ENCODE measurements around the gene SVOP.

SVOP gene

DNA sequence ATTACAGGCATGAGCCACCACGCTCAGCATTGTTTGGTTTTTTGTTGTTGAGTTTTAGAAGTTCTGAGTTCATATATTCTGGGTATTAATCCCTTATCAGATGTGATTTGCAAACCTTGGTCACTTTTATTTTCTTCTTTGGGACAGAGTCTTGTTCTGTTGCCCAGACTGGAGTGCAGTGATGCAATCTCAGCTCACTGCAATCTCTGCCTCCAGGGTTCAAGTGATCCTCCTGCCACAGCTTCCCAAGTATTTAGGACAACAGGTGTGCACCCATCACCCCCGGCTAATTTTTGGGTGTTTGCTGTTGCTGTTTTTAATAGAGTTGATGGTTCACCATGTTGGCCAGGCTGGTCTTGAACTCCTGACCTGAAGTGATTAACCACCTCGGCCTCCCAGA lies 43.3 kb upstream of the SVOP start:
- no peak overlapping the region for H3K4me2 ChIP-seq (ENCODE audit: low read length)
- DNase-seq = no peak
- no peaks in the 10 kb centered on the region for H3K79me2 ChIP-seq (ENCODE audit: control insufficient read depth, insufficient read depth, low read length, poor library complexity)
- no peak overlapping the region for H4K12ac ChIP-seq (ENCODE audit: low read depth, low read length)
- no peak overlapping the region for H2BK5ac ChIP-seq (ENCODE audit: low read depth, low read length, poor library complexity)
- H2AK5ac ChIP-seq (ENCODE audit: low read length) = no peak overlapping the region
- H3K4me1 ChIP-seq (ENCODE audit: control insufficient read depth in 1 of 2, insufficient read depth in 2 of 2, low read length in 2 of 2) = no peaks in the 10 kb centered on the region
- no peak overlapping the region for H3K18ac ChIP-seq (ENCODE audit: low read length)
- no peak overlapping the region for H4K8ac ChIP-seq (ENCODE audit: low read depth, low read length)
- H3K27ac ChIP-seq (ENCODE audit: low read depth, low read length) = no peak overlapping the region
- no peaks in the 10 kb centered on the region for H3K27me3 ChIP-seq (ENCODE audit: insufficient read depth, low read length)
- no peaks in the 10 kb centered on the region for H3K79me1 ChIP-seq (ENCODE audit: low read length)
- no peak overlapping the region for H3K14ac ChIP-seq (ENCODE audit: low read length)
- peaks cover 1% of the 10 kb centered on the region for H3K9me3 ChIP-seq (ENCODE audit: insufficient read depth, low read depth, low read length)
- no peak overlapping the region for H2AFZ ChIP-seq (ENCODE audit: insufficient read depth, low read length, poor library complexity)
- no peak overlapping the region for H3K9ac ChIP-seq (ENCODE audit: low read length)
- peaks cover 8 to 15% of the 10 kb centered on the region in 2 experiments for H3K36me3 ChIP-seq (ENCODE audit: control insufficient read depth in 1 of 2, insufficient read depth in 2 of 2, low read length in 2 of 2)
- H3K4me3 ChIP-seq (ENCODE audit: low read depth, low read length) = no peak overlapping the region
- H2BK120ac ChIP-seq (ENCODE audit: insufficient read depth, low read length, poor library complexity) = no peak overlapping the region
- no peak overlapping the region for H2BK12ac ChIP-seq (ENCODE audit: low read length)
- no peak overlapping the region for H4K91ac ChIP-seq (ENCODE audit: low read depth, low read length)
- H3K4ac ChIP-seq (ENCODE audit: low read depth, low read length) = no peak overlapping the region
- H3K23ac ChIP-seq (ENCODE audit: low read length) = no peak overlapping the region
- no CpG with 5 or more reads among the region's 3 CpGs for WGBS (ENCODE audit: extremely low coverage, insufficient coverage, insufficient read length)

DNA sequence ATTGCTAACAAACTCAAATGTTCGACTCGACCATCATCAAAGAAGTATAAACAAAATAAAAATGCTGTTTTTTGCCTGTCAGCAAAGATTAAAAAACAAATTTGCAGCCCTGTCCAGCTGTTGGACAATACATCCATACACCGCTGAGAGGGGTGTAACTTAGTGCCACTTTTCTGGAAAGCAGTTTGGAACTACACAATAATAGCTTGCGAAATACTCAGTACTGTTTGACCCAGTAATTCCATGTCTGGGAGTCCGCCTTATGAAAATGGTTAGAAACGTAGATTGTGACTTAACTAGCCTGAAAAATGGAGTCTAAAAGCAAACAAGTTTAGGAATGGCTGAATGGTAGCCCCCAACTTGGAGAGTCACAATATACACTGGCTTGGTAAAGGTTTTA lies 37.9 kb upstream of the SVOP start:
- Histone ChIP-seq H3K79me2 (ENCODE audit: control insufficient read depth, insufficient read depth, low read length, poor library complexity) (no peaks in the 10 kb centered on the region), H2BK12ac (ENCODE audit: low read length) (no peak overlapping the region), H3K4me2 (ENCODE audit: low read length) (no peak overlapping the region), H3K27ac (ENCODE audit: low read depth, low read length) (no peak overlapping the region), H2BK120ac (ENCODE audit: insufficient read depth, low read length, poor library complexity) (no peak overlapping the region), H4K91ac (ENCODE audit: low read depth, low read length) (no peak overlapping the region), H4K12ac (ENCODE audit: low read depth, low read length) (no peak overlapping the region), H3K79me1 (ENCODE audit: low read length) (no peaks in the 10 kb centered on the region), H2AK5ac (ENCODE audit: low read length) (no peak overlapping the region), H3K14ac (ENCODE audit: low read length) (no peak overlapping the region), H3K27me3 (ENCODE audit: insufficient read depth, low read length) (no peaks in the 10 kb centered on the region), H2AFZ (ENCODE audit: insufficient read depth, low read length, poor library complexity) (no peak overlapping the region), H3K23ac (ENCODE audit: low read length) (no peak overlapping the region), H3K9ac (ENCODE audit: low read length) (no peak overlapping the region), H2BK5ac (ENCODE audit: low read depth, low read length, poor library complexity) (no peak overlapping the region), H4K8ac (ENCODE audit: low read depth, low read length) (no peak overlapping the region), H3K18ac (ENCODE audit: low read length) (no peak overlapping the region), H3K4ac (ENCODE audit: low read depth, low read length) (no peak overlapping the region), H3K4me3 (ENCODE audit: low read depth, low read length) (no peak overlapping the region), H3K9me3 (ENCODE audit: insufficient read depth, low read depth, low read length) (no peaks in the 10 kb centered on the region), H3K36me3 (ENCODE audit: control insufficient read depth in 1 of 2, insufficient read depth in 2 of 2, low read length in 2 of 2) (peaks cover 4 to 5% of the 10 kb centered on the region in 2 experiments), H3K4me1 (ENCODE audit: control insufficient read depth in 1 of 2, insufficient read depth in 2 of 2, low read length in 2 of 2) (no peaks in the 10 kb centered on the region)
- WGBS (ENCODE audit: extremely low coverage, insufficient coverage, insufficient read length) = no CpG with 5 or more reads among the region's 6 CpGs
- DNase-seq = no peak

DNA sequence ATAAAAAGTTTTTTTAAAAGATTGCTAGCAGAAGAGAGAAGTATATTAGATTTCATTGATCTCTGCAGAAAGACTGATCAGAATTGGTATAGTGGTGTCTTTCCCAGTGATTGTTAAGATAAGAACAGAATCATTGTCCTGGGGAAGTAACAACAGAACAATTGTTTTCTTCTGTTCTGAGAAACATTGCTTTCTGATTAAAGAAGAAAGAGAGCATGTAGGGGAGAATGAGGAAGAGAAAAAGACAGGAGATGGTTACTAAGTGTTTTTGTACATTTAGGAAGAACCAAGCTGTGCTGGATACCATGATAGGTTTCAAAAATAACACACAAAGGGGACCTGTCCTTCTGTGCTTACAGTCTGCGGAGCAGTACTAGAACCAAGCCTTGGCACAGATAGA lies 36.5 kb upstream of the SVOP start:
- Histone ChIP-seq H4K8ac (ENCODE audit: low read depth, low read length) (no peak overlapping the region), H2AFZ (ENCODE audit: insufficient read depth, low read length, poor library complexity) (no peak overlapping the region), H3K27ac (ENCODE audit: low read depth, low read length) (no peak overlapping the region), H3K79me1 (ENCODE audit: low read length) (peaks cover 5% of the 10 kb centered on the region), H3K9ac (ENCODE audit: low read length) (no peak overlapping the region), H3K18ac (ENCODE audit: low read length) (no peak overlapping the region), H3K4ac (ENCODE audit: low read depth, low read length) (no peak overlapping the region), H3K79me2 (ENCODE audit: control insufficient read depth, insufficient read depth, low read length, poor library complexity) (peaks cover 5% of the 10 kb centered on the region), H3K14ac (ENCODE audit: low read length) (no peak overlapping the region), H3K36me3 (ENCODE audit: control insufficient read depth in 1 of 2, insufficient read depth in 2 of 2, low read length in 2 of 2) (peaks cover 4 to 5% of the 10 kb centered on the region in 2 experiments), H3K4me1 (ENCODE audit: control insufficient read depth in 1 of 2, insufficient read depth in 2 of 2, low read length in 2 of 2) (peaks cover 6% of the 10 kb centered on the region in 2 experiments), H3K4me2 (ENCODE audit: low read length) (no peak overlapping the region), H2BK12ac (ENCODE audit: low read length) (no peak overlapping the region), H4K91ac (ENCODE audit: low read depth, low read length) (no peak overlapping the region), H3K4me3 (ENCODE audit: low read depth, low read length) (no peak overlapping the region), H3K23ac (ENCODE audit: low read length) (no peak overlapping the region), H2AK5ac (ENCODE audit: low read length) (no peak overlapping the region), H2BK5ac (ENCODE audit: low read depth, low read length, poor library complexity) (no peak overlapping the region), H3K9me3 (ENCODE audit: insufficient read depth, low read depth, low read length) (no peaks in the 10 kb centered on the region), H2BK120ac (ENCODE audit: insufficient read depth, low read length, poor library complexity) (no peak overlapping the region), H3K27me3 (ENCODE audit: insufficient read depth, low read length) (no peaks in the 10 kb centered on the region), H4K12ac (ENCODE audit: low read depth, low read length) (no peak overlapping the region)
- no peak for DNase-seq
- WGBS (ENCODE audit: extremely low coverage, insufficient coverage, insufficient read length) = no CpG with 5 or more reads among the region's 1 CpG

GRCh38 chr12:109056891-109057290 lies 36.0 kb upstream of the SVOP start:
- no peak for DNase-seq
- H3K23ac ChIP-seq (ENCODE audit: low read length) = no peak overlapping the region
- H2AFZ ChIP-seq (ENCODE audit: insufficient read depth, low read length, poor library complexity) = no peak overlapping the region
- H2BK120ac ChIP-seq (ENCODE audit: insufficient read depth, low read length, poor library complexity) = no peak overlapping the region
- no peak overlapping the region for H3K14ac ChIP-seq (ENCODE audit: low read length)
- H3K79me2 ChIP-seq (ENCODE audit: control insufficient read depth, insufficient read depth, low read length, poor library complexity) = peaks cover 5% of the 10 kb centered on the region
- H3K4me2 ChIP-seq (ENCODE audit: low read length) = no peak overlapping the region
- H3K4ac ChIP-seq (ENCODE audit: low read depth, low read length) = no peak overlapping the region
- H3K9ac ChIP-seq (ENCODE audit: low read length) = no peak overlapping the region
- H3K27ac ChIP-seq (ENCODE audit: low read depth, low read length) = no peak overlapping the region
- no peak overlapping the region for H2AK5ac ChIP-seq (ENCODE audit: low read length)
- H4K12ac ChIP-seq (ENCODE audit: low read depth, low read length) = no peak overlapping the region
- peaks cover 5% of the 10 kb centered on the region for H3K79me1 ChIP-seq (ENCODE audit: low read length)
- no peak overlapping the region for H2BK5ac ChIP-seq (ENCODE audit: low read depth, low read length, poor library complexity)
- H3K36me3 ChIP-seq (ENCODE audit: control insufficient read depth in 1 of 2, insufficient read depth in 2 of 2, low read length in 2 of 2) = peaks cover 4 to 5% of the 10 kb centered on the region in 2 experiments
- peaks cover 6% of the 10 kb centered on the region in 2 experiments for H3K4me1 ChIP-seq (ENCODE audit: control insufficient read depth in 1 of 2, insufficient read depth in 2 of 2, low read length in 2 of 2)
- H3K18ac ChIP-seq (ENCODE audit: low read length) = no peak overlapping the region
- no peak overlapping the region for H4K91ac ChIP-seq (ENCODE audit: low read depth, low read length)
- H3K27me3 ChIP-seq (ENCODE audit: insufficient read depth, low read length) = no peaks in the 10 kb centered on the region
- no peak overlapping the region for H4K8ac ChIP-seq (ENCODE audit: low read depth, low read length)
- H3K9me3 ChIP-seq (ENCODE audit: insufficient read depth, low read depth, low read length) = no peaks in the 10 kb centered on the region
- no peak overlapping the region for H3K4me3 ChIP-seq (ENCODE audit: low read depth, low read length)
- WGBS (ENCODE audit: extremely low coverage, insufficient coverage, insufficient read length) = no CpG with 5 or more reads among the region's 3 CpGs
- no peak overlapping the region for H2BK12ac ChIP-seq (ENCODE audit: low read length)
